Right atrium auricular region (tissue), 2 donors: ENCODE data around the gene ETFA. TPM values are rescaled to one million over a fixed set of nuclear protein-coding genes. Genes with fewer than 3 reads are reported as not detected.

Source experiments
- DNase-seq: peaks from one replicate; pipeline ENCODE4 v3.0.0-alpha.2; 2019; ENCODE audit warnings: low spot score
- H3K27ac ChIP-seq, 2 donors: fragments of 200-600 bp; sonication (generic); 1 replicate in 1 of 2; 2 replicates in 1 of 2; pipeline ENCODE4 v1.5.1; 2016 to 2019
- H3K27me3 ChIP-seq, 2 donors: fragments of 200-600 bp; sonication (generic); one replicate each; pipeline versions ENCODE4 v1.5.1 to v1.6.0; 2017 to 2019
- H3K36me3 ChIP-seq: fragments of 200-600 bp; sonication (generic); one replicate; pipeline ENCODE4 v1.5.1; 2016
- H3K4me1 ChIP-seq, 2 donors: fragments of 200-600 bp; sonication (generic); one replicate each; pipeline versions ENCODE4 v1.5.1 to v1.6.0; 2017 to 2019
- H3K4me3 ChIP-seq, 2 donors: fragments of 200-600 bp; sonication (generic); 1 replicate in 1 of 2; 2 replicates in 1 of 2; pipeline ENCODE4 v1.5.1; 2017 to 2019; ENCODE audit warnings: mild to moderate bottlenecking in 1 of 2, moderate library complexity in 1 of 2
- H3K9me3 ChIP-seq, 2 donors: fragments of 200-600 bp; sonication (generic); one replicate each; pipeline ENCODE4 v1.5.1; 2019
- total RNA-seq, 2 donors: library from RNA; depleted of rRNA; stranded (reverse); fragments of >200 nt; gene quantifications; one replicate each; pipeline ENCODE4 v1.1.0, GENCODE V29; 2016
- TF ChIP-seq, protein P1 (sequence below), 2 donors: fragments of 200-600 bp; sonication (generic); IDR thresholded peaks; one replicate each; pipeline ENCODE4 v1.5.1; 2019; ENCODE audit warnings: antibody characterized with exemption in 2 of 2

The ETFA gene
- total RNA-seq, 2 donors from 2014 or later, result 109 to 186 TPM

DNA sequence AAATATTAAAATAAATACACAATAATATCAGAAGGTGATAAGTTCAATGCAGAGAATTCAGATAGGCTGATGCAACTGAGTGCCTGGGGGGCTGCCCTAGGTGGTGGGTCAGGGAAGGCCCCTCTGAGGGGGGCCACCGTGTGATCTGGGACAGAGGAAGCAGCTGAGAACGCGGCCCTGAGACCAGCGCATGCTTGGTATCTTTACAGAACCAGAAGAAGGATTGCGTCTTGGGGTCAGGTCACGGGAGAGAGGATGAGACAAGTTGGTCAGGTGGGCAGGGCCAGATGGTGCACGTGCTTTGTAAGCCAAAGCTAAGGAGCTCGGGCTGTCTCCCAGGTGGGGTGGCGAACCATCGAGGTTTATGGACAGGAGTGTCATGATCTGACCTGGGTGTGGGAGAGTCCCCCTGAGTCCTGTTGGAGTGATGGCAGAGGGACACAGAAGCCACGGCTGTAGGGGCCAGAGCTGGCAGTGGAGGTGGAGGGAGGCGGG is 121.2 kb downstream of the ETFA start:
- no peaks in the 10 kb centered on the region for H3K36me3 ChIP-seq
- H3K27me3 ChIP-seq, result no peaks in the 10 kb centered on the region
- no peaks in the 10 kb centered on the region for H3K9me3 ChIP-seq
- H3K27ac ChIP-seq, result no peak overlapping the region
- TF ChIP-seq, protein P1, sequence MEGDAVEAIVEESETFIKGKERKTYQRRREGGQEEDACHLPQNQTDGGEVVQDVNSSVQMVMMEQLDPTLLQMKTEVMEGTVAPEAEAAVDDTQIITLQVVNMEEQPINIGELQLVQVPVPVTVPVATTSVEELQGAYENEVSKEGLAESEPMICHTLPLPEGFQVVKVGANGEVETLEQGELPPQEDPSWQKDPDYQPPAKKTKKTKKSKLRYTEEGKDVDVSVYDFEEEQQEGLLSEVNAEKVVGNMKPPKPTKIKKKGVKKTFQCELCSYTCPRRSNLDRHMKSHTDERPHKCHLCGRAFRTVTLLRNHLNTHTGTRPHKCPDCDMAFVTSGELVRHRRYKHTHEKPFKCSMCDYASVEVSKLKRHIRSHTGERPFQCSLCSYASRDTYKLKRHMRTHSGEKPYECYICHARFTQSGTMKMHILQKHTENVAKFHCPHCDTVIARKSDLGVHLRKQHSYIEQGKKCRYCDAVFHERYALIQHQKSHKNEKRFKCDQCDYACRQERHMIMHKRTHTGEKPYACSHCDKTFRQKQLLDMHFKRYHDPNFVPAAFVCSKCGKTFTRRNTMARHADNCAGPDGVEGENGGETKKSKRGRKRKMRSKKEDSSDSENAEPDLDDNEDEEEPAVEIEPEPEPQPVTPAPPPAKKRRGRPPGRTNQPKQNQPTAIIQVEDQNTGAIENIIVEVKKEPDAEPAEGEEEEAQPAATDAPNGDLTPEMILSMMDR (IDR thresholded peaks at IDR 0.05), result no peak
- H3K4me1 ChIP-seq, result peaks cover 0 to 16% of the 10 kb centered on the region in 2 donors
- H3K4me3 ChIP-seq, result no peak overlapping the region
- DNase-seq, result no peak

- H3K27ac ChIP-seq, result no peak overlapping the region
Observed at GRCh38 chr15:76189106-76189505, 122.2 kb downstream of the ETFA start.

DNA sequence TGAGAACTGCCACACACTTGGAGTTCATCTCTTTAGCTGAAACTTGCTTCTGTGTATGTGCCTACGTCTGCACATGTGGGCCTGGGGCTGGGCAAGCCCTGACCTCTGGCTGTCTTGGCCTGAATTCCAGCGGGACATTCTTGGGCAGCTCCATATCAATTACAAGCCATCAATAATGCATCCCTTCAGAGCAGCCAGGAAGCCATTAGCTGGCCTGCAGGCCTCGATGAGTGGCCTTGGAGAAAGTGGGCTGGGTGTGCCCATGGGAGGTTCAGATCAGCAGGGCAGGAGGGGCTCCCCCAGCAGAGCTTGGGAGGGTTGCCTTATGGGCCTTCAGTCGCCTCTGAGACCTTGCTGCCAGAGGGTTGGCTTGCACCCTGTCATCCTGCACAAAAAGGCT is 124.1 kb downstream of the ETFA start:
- H3K4me3 ChIP-seq, result no peak overlapping the region
- no peak for DNase-seq
- no peaks in the 10 kb centered on the region for H3K36me3 ChIP-seq
- TF ChIP-seq, protein P1 (IDR thresholded peaks at IDR 0.05), result no peak
- peaks cover 0 to 16% of the 10 kb centered on the region in 2 donors for H3K4me1 ChIP-seq
- no peak overlapping the region for H3K27ac ChIP-seq
- H3K9me3 ChIP-seq, result no peaks in the 10 kb centered on the region
- H3K27me3 ChIP-seq, result no peaks in the 10 kb centered on the region

More at GRCh38 chr15:76189106-76189505, 122.2 kb downstream of the ETFA start:
- Histone ChIP-seq H3K9me3 (no peaks in the 10 kb centered on the region), H3K4me3 (no peak overlapping the region), H3K4me1 (peaks cover 0 to 16% of the 10 kb centered on the region in 2 donors), H3K36me3 (no peaks in the 10 kb centered on the region), H3K27me3 (no peaks in the 10 kb centered on the region)
- TF ChIP-seq, protein P1 (IDR thresholded peaks at IDR 0.05), result no peak
- no peak for DNase-seq

GRCh38 chr15:76185716-76186115 is 125.6 kb downstream of the ETFA start:
- Histone ChIP-seq H3K4me3 (no peak overlapping the region), H3K36me3 (no peaks in the 10 kb centered on the region), H3K9me3 (no peaks in the 10 kb centered on the region), H3K27me3 (no peaks in the 10 kb centered on the region), H3K27ac (no peak overlapping the region), H3K4me1 (peaks cover 0 to 5% of the 10 kb centered on the region in 2 donors)
- TF ChIP-seq, protein P1 (IDR thresholded peaks at IDR 0.05), result peak; percentile 32 to 49
- DNase-seq, result no peak

- Histone ChIP-seq H3K27ac (no peak overlapping the region), H3K4me1 (no peaks in the 10 kb centered on the region), H3K27me3 (no peaks in the 10 kb centered on the region), H3K36me3 (no peaks in the 10 kb centered on the region), H3K9me3 (no peaks in the 10 kb centered on the region), H3K4me3 (no peak overlapping the region)
- TF ChIP-seq, protein P1 (IDR thresholded peaks at IDR 0.05), result no peak
- DNase-seq, result no peak
Observed at GRCh38 chr15:76184650-76185035, 126.6 kb downstream of the ETFA start.
